HEK293 (cell line): ENCODE measurements around the gene LIPA.
A peak's percentile ranks its signal among the peaks of the same experiment; 100 is the strongest.

Source experiments
- CTCF ChIA-PET: fragments of 350-600 bp; formaldehyde crosslinking; extraction: SDS; loops from one replicate; lab custom pipeline; 2021; ENCODE audit warnings: antibody characterized with exemption; lab: Yijun Ruan, JAX
- POLR2A ChIA-PET: fragments of 300-600 bp; formaldehyde crosslinking; extraction: SDS; loops from one replicate; lab custom pipeline; 2020; ENCODE audit warnings: antibody characterized with exemption, inconsistent platforms; lab: Yijun Ruan, JAX
- H3K27ac ChIP-seq: fragments of 200-500 bp; sonication (Bioruptor generic); 2 replicates; pipeline ENCODE4 v1.5.1; 2014; ENCODE audit warnings: low read depth, low read length, control low read depth, inconsistent platforms; ENCODE audit errors: extremely low read depth
- H3K36me3 ChIP-seq, 2 experiments: fragments of 200-500 bp in 1 of 2; sonication (Bioruptor generic) in 1 of 2; 1 replicate in 1 of 2; 2 replicates in 1 of 2; pipeline ENCODE4 v1.5.1; 2014 to 2017; ENCODE audit warnings: inconsistent platforms in 2 of 2, low read length in 2 of 2; ENCODE audit not compliant: control insufficient read depth in 2 of 2, insufficient read depth in 1 of 2
- H3K4me1 ChIP-seq: fragments of 200-500 bp; sonication (Bioruptor generic); 2 replicates; pipeline ENCODE4 v1.5.1; 2014; ENCODE audit warnings: mild to moderate bottlenecking, low read length, inconsistent platforms; ENCODE audit not compliant: control insufficient read depth, insufficient read depth
- H3K4me3 ChIP-seq: 2 replicates; pipeline ENCODE4 v1.5.1; 2011; ENCODE audit warnings: low read depth, mild to moderate bottlenecking, control low read depth, low read length, moderate library complexity
- H3K9me3 ChIP-seq: fragments of 200-500 bp; sonication (Bioruptor generic); 2 replicates; pipeline ENCODE4 v1.5.1; 2014; ENCODE audit warnings: low read depth, low read length, inconsistent platforms; ENCODE audit not compliant: control insufficient read depth, insufficient read depth
- PATZ1 ChIP-seq: fragments of 450-650 bp; formaldehyde crosslinking; IDR thresholded peaks from 2 replicates; pipeline ENCODE4 v1.5.1; 2016; ENCODE audit warnings: missing biosample characterization, missing genetic modification characterization
- REPIN1 ChIP-seq: fragments of 450-650 bp; formaldehyde crosslinking; IDR thresholded peaks from 2 replicates; pipeline ENCODE4 v1.5.1; 2017; ENCODE audit warnings: missing biosample characterization, missing genetic modification characterization, low read depth
- ZFP3 ChIP-seq: fragments of 450-650 bp; formaldehyde crosslinking; IDR thresholded peaks from 2 replicates; pipeline ENCODE4 v1.5.1; 2016; ENCODE audit warnings: low read depth, missing biosample characterization, missing genetic modification characterization
- ZNF10 ChIP-seq: fragments of 450-650 bp; formaldehyde crosslinking; IDR thresholded peaks from 2 replicates; pipeline ENCODE4 v1.5.1; 2017; ENCODE audit warnings: missing biosample characterization, missing genetic modification characterization
- ZNF202 ChIP-seq: fragments of 450-650 bp; formaldehyde crosslinking; IDR thresholded peaks from 2 replicates; pipeline ENCODE4 v1.5.1; 2016; ENCODE audit warnings: missing biosample characterization, missing genetic modification characterization, borderline replicate concordance
- ZNF248 ChIP-seq: fragments of 450-650 bp; formaldehyde crosslinking; IDR thresholded peaks from 2 replicates; pipeline ENCODE4 v1.5.1; 2017; ENCODE audit warnings: missing biosample characterization, missing genetic modification characterization
- ZNF266 ChIP-seq: fragments of 450-650 bp; formaldehyde crosslinking; IDR thresholded peaks from 2 replicates; pipeline ENCODE4 v1.5.1; 2016; ENCODE audit warnings: missing biosample characterization, missing genetic modification characterization, low read depth
- ZNF274 ChIP-seq, 2 experiments: fragments of 200-500 bp in 1 of 2; fragments of 450-650 bp in 1 of 2; sonication (Bioruptor generic) in 1 of 2; formaldehyde crosslinking in 1 of 2; IDR thresholded peaks; 2 replicates each; pipeline versions ENCODE4 v1.5.1 to v1.6.1; 2014 to 2016; ENCODE audit warnings: borderline replicate concordance in 1 of 2, inconsistent platforms in 1 of 2, low read length in 1 of 2, missing biosample characterization in 1 of 2, missing genetic modification characterization in 1 of 2
- ZNF335 ChIP-seq: fragments of 450-650 bp; formaldehyde crosslinking; conservative IDR thresholded peaks from 2 replicates; pipeline ENCODE4 v1.5.1; 2016; ENCODE audit warnings: missing biosample characterization, missing genetic modification characterization
- ZNF48 ChIP-seq: fragments of 450-650 bp; formaldehyde crosslinking; IDR thresholded peaks from 2 replicates; pipeline ENCODE4 v1.5.1; 2016; ENCODE audit warnings: missing biosample characterization, missing genetic modification characterization
- ZNF518A ChIP-seq: fragments of 450-650 bp; formaldehyde crosslinking; conservative IDR thresholded peaks from 2 replicates; pipeline ENCODE4 v1.5.1; 2016; ENCODE audit warnings: low read depth, missing biosample characterization, missing genetic modification characterization
- ZNF560 ChIP-seq: fragments of 450-650 bp; formaldehyde crosslinking; IDR thresholded peaks from 2 replicates; pipeline ENCODE4 v1.5.1; 2017; ENCODE audit warnings: missing biosample characterization, missing genetic modification characterization, borderline replicate concordance
- ZNF610 ChIP-seq: fragments of 450-650 bp; formaldehyde crosslinking; IDR thresholded peaks from 2 replicates; pipeline ENCODE4 v1.5.1; 2016; ENCODE audit warnings: missing biosample characterization, missing genetic modification characterization, borderline replicate concordance
- ZNF639 ChIP-seq: fragments of 450-650 bp; formaldehyde crosslinking; IDR thresholded peaks from 2 replicates; pipeline ENCODE4 v1.5.1; 2016; ENCODE audit warnings: missing biosample characterization, missing genetic modification characterization
- ZNF791 ChIP-seq: fragments of 450-650 bp; formaldehyde crosslinking; IDR thresholded peaks from 2 replicates; pipeline ENCODE4 v1.5.1; 2016; ENCODE audit warnings: missing biosample characterization, missing genetic modification characterization
- TF ChIP-seq, protein P1 (sequence below): fragments of 450-650 bp; formaldehyde crosslinking; IDR thresholded peaks from 2 replicates; pipeline ENCODE4 v1.5.1; 2016; ENCODE audit warnings: missing biosample characterization, missing genetic modification characterization

LIPA gene

GRCh38 chr10:89213191-89213808 lies 38.3 kb downstream of the LIPA start (continued):
- peak; percentile 42; the same call in 1 of the 2 replicates for TF ChIP-seq ZNF639 (tag by site-specific recombination)
- no peak for TF ChIP-seq PATZ1 (tag by site-specific recombination)

DNA sequence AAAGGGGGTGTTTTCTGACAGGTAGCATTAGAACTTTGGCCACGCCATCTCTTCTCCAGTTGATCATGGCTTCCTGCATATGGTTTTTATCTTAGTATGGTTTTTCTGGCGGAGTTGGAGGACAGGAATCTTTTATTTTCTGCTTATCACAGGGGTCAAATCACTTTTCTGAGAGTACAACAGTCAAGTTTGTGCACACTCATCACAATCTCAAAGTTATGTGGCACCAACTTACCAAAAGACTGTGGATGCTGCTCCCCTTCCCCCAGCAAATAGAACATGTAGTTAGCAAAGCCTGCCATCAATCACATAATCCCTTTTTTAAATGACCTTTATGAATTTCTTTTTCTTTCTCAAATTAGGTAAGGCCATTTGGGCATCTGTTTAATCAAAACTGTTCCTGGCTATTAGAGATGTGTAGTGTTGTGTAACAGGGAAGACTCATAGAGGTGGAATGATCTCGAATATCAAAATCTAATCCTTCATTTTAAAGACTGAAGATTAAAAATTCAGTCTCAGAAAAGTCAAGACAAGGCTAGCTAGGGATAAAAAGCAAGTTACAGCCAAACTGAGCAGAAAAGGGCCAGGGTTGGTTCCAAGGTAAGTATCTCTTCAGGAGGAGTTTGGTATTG lies 40.7 kb downstream of the LIPA start:
- CTCF ChIA-PET: interaction anchor here (0.6 to 6.4 kb wide), 9 partner anchors 18 to 727 kb away, joined by 3 to 43 read pairs (median 4); no protein-coding TSS in a partner anchor
- POLR2A ChIA-PET: no interaction called here
- Histone ChIP-seq H3K36me3 (peaks cover 0 to 6% of the 10 kb centered on the region in 2 experiments; a peak in 1 of 3 replicates), H3K27ac (no peak overlapping the region), H3K4me3 (no peak overlapping the region), H3K9me3 (no peaks in the 10 kb centered on the region), H3K4me1 (peaks cover 4% of the 10 kb centered on the region; the same call in 1 of the 2 replicates)
- TF ChIP-seq, protein P1, sequence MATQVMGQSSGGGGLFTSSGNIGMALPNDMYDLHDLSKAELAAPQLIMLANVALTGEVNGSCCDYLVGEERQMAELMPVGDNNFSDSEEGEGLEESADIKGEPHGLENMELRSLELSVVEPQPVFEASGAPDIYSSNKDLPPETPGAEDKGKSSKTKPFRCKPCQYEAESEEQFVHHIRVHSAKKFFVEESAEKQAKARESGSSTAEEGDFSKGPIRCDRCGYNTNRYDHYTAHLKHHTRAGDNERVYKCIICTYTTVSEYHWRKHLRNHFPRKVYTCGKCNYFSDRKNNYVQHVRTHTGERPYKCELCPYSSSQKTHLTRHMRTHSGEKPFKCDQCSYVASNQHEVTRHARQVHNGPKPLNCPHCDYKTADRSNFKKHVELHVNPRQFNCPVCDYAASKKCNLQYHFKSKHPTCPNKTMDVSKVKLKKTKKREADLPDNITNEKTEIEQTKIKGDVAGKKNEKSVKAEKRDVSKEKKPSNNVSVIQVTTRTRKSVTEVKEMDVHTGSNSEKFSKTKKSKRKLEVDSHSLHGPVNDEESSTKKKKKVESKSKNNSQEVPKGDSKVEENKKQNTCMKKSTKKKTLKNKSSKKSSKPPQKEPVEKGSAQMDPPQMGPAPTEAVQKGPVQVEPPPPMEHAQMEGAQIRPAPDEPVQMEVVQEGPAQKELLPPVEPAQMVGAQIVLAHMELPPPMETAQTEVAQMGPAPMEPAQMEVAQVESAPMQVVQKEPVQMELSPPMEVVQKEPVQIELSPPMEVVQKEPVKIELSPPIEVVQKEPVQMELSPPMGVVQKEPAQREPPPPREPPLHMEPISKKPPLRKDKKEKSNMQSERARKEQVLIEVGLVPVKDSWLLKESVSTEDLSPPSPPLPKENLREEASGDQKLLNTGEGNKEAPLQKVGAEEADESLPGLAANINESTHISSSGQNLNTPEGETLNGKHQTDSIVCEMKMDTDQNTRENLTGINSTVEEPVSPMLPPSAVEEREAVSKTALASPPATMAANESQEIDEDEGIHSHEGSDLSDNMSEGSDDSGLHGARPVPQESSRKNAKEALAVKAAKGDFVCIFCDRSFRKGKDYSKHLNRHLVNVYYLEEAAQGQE (tag by site-specific recombination): no peak
- TF ChIP-seq ZNF266 (tag by site-specific recombination) (no peak), ZNF335 (tag by site-specific recombination) (no peak), ZNF560 (no peak), ZNF518A (tag by site-specific recombination) (no peak), REPIN1 (no peak), ZFP3 (tag by site-specific recombination) (no peak), ZNF48 (tag by site-specific recombination) (no peak), ZNF791 (no peak), PATZ1 (tag by site-specific recombination) (no peak), ZNF10 (tag by site-specific recombination) (no peak), ZNF202 (tag by site-specific recombination) (no peak), ZNF610 (tag by site-specific recombination) (no peak), ZNF248 (no peak), ZNF274 (IDR thresholded peaks at IDR 0.05; ENCODE audit: low read length) (no peak), ZNF274 (tag by site-specific recombination; IDR thresholded peaks at IDR 0.05; ENCODE audit: borderline replicate concordance) (no peak)
